Naive thymus-derived CD8-positive, alpha-beta T cell (primary cell): ENCODE data around the gene PSMG2. TPM values are rescaled to one million over a fixed set of nuclear protein-coding genes. Genes with fewer than 3 reads are reported as not detected.
A peak's percentile ranks its signal among the peaks of the same experiment; 100 is the strongest.

Experiments used
- ATAC-seq, 2 donors: fragments of 150-1000 bp; cut with Tn5 transposase in 1 of 2; sonication (Bioruptor Pico), chemical (Tn5 transposase) in 1 of 2; 1 replicate in 1 of 2; 2 replicates in 1 of 2; pipeline ENCODE4 v1.10.0; 2021; ENCODE audit warnings: mild to moderate bottlenecking in 2 of 2, moderate library complexity in 2 of 2
- POLR2A ChIA-PET: fragments of 350-600 bp; sonication (Branson Sonifier 250); formaldehyde crosslinking; loops from one replicate; lab custom pipeline; 2021; ENCODE audit warnings: antibody characterized with exemption; lab: Charles Lee
- DNase-seq, 10 donors: peaks; one replicate each; pipeline versions ENCODE4 v3.0.0 to v3.0.0-alpha.2; 2020 to 2022
- H3K27ac Mint-ChIP-seq, 10 donors: one replicate each; pipeline ENCODE4 v1.8.0; 2020 to 2022; ENCODE audit warnings: mild to moderate bottlenecking in 10 of 10, mixed read lengths in 10 of 10, moderate library complexity in 4 of 10, inconsistent platforms in 1 of 10
- H3K27me3 Mint-ChIP-seq, 5 donors: one replicate each; pipeline ENCODE4 v1.8.0; 2021 to 2022; ENCODE audit warnings: mixed read lengths in 5 of 5
- H3K36me3 Mint-ChIP-seq, 3 donors: one replicate each; pipeline ENCODE4 v1.8.0; 2020 to 2022; ENCODE audit warnings: mixed read lengths in 3 of 3, mild to moderate bottlenecking in 2 of 3, inconsistent platforms in 1 of 3
- H3K4me1 Mint-ChIP-seq, 4 donors: one replicate each; pipeline ENCODE4 v1.8.0; 2021 to 2022; ENCODE audit warnings: mixed read lengths in 4 of 4
- H3K4me3 Mint-ChIP-seq, 10 donors: one replicate each; pipeline ENCODE4 v1.8.0; 2020 to 2022; ENCODE audit warnings: mild to moderate bottlenecking in 10 of 10, mixed read lengths in 10 of 10, moderate library complexity in 6 of 10, inconsistent platforms in 1 of 10
- H3K9me3 Mint-ChIP-seq, 9 donors: one replicate each; pipeline ENCODE4 v1.8.0; 2020 to 2022; ENCODE audit warnings: mixed read lengths in 9 of 9, mild to moderate bottlenecking in 3 of 9, inconsistent platforms in 1 of 9, moderate library complexity in 1 of 9
- polyA plus RNA-seq, 3 donors: library from polyadenylated mRNA; unstranded; fragments of 300-500 nt; fragmentation: Illumina TruSeq; gene quantifications; one replicate each; pipeline ENCODE4 v1.2.3, GENCODE V29; 2021
- total RNA-seq, 8 experiments: library from RNA in 2 of 8; stranded (reverse) in 2 of 8; gene quantifications; one replicate each; pipeline ENCODE4 v1.2.3 and lab custom pipeline; 2021 to 2026

Gene PSMG2
- total RNA-seq (10 to 100 TPM; 70.7 to 79.0 TPM), polyA plus RNA-seq (100 to 1,000 TPM; 110 to 117 (median 113) TPM), total RNA-seq (lab: John Stamatoyannopoulos, UW) (46.7 to 84.8 (median 60.9) reads per million in 6 experiments)

GRCh38 chr18:12702221-12703095, at the start of gene PSMG2, which contains the start of gene CEP76:
PSMG2 (plus strand) TSS chr18:12703042; CDS start chr18:12703108, 66 bp downstream.
CEP76 (minus strand) TSS chr18:12702723; CDS start chr18:12702548, 175 bp downstream.
- Mint-ChIP-seq H3K27ac (peak within 1 kb of the TSS; percentile 96 to 100 (median 99)), H3K4me1 (peaks cover 31 to 57% (median 48%) of the 10 kb centered on the region in 4 donors), H3K9me3 (no peaks in the 10 kb centered on the region), H3K36me3 (peaks cover 3 to 34% (median 9%) of the 10 kb centered on the region in 3 donors), H3K4me3 (peak within 1 kb of the TSS; percentile 90 to 99 (median 97)), H3K27me3 (no peaks in the 10 kb centered on the region)
- peak; percentile 80 to 85 for ATAC-seq
- POLR2A ChIA-PET, result interaction anchor here (0.6 to 3.6 kb wide), 17 partner anchors 9 to 1024 kb away, joined by 3 to 28 read pairs (median 4); partner anchors contain the start of genes AFG3L2, CEP192, FAM210A and PRELID3A
- peak; percentile 74 to 96 (median 82) for DNase-seq

- Mint-ChIP-seq H3K4me1 (peaks cover 3 to 19% (median 13%) of the 10 kb centered on the region in 4 donors), H3K27me3 (peaks cover 4 to 37% (median 28%) of the 10 kb centered on the region in 5 donors), H3K27ac (no peak overlapping the region), H3K9me3 (no peaks in the 10 kb centered on the region), H3K36me3 (peaks cover 0 to 4% (median 0%) of the 10 kb centered on the region in 3 donors), H3K4me3 (peak overlapping the region in 6 of 10 donors; percentile 20 to 66 (median 47))
- POLR2A ChIA-PET, result no interaction called here
- DNase-seq, result no peak
- ATAC-seq, result no peak
Observed at GRCh38 chr18:12654971-12655370, 47.9 kb upstream of the PSMG2 start.

- DNase-seq, result no peak
- Mint-ChIP-seq H3K4me3 (peak overlapping the region; percentile 53 to 88 (median 84)), H3K27me3 (peaks cover 2 to 31% (median 19%) of the 10 kb centered on the region in 5 donors), H3K9me3 (no peaks in the 10 kb centered on the region), H3K36me3 (peaks cover 0 to 3% (median 0%) of the 10 kb centered on the region in 3 donors), H3K4me1 (peaks cover 3 to 19% (median 13%) of the 10 kb centered on the region in 4 donors), H3K27ac (peak overlapping the region in 4 of 10 donors; percentile 3 to 66 (median 58))
- POLR2A ChIA-PET, result no interaction called here
- no peak for ATAC-seq
Observed at GRCh38 chr18:12656605-12656937, 46.3 kb upstream of the PSMG2 start.

GRCh38 chr18:12656938-12657683, 45.7 kb upstream of the PSMG2 start:
- ATAC-seq, result peak; percentile 61
- H3K4me1 Mint-ChIP-seq, result peaks cover 3 to 19% (median 13%) of the 10 kb centered on the region in 4 donors
- no peaks in the 10 kb centered on the region for H3K36me3 Mint-ChIP-seq
- H3K4me3 Mint-ChIP-seq, result peak overlapping the region; percentile 53 to 88 (median 84)
- POLR2A ChIA-PET, result no interaction called here
- H3K9me3 Mint-ChIP-seq, result no peaks in the 10 kb centered on the region
- peak overlapping the region in 3 of 10 donors; percentile 50 to 66 (median 65) for H3K27ac Mint-ChIP-seq
- peaks cover 0 to 25% (median 17%) of the 10 kb centered on the region in 5 donors for H3K27me3 Mint-ChIP-seq
- peak in 6 of 10 donors; percentile 11 to 26 (median 17) for DNase-seq

- peaks cover 0 to 18% (median 16%) of the 10 kb centered on the region in 5 donors for H3K27me3 Mint-ChIP-seq
- H3K4me3 Mint-ChIP-seq, result peak within 1 kb of the TSS; percentile 78 to 94 (median 92)
- peaks cover 3 to 19% (median 13%) of the 10 kb centered on the region in 4 donors for H3K4me1 Mint-ChIP-seq
- peak; percentile 66 to 73 for ATAC-seq
- no peaks in the 10 kb centered on the region for H3K36me3 Mint-ChIP-seq
- peak in 9 of 10 donors; percentile 2 to 63 (median 34) for DNase-seq
- POLR2A ChIA-PET, result interaction anchor here (1.8 kb wide), 1 partner anchor 266 kb away, joined by 4 read pairs; no protein-coding TSS in a partner anchor
- H3K27ac Mint-ChIP-seq, result peak within 1 kb of the TSS in 6 of 10 donors; percentile 8 to 87 (median 40)
- H3K9me3 Mint-ChIP-seq, result no peaks in the 10 kb centered on the region
Observed at GRCh38 chr18:12657684-12658425, 45.0 kb upstream of the PSMG2 start, which contains the start of gene SPIRE1. SPIRE1 (minus strand) TSS chr18:12658107; CDS start chr18:12657866, 241 bp downstream.

- H3K4me1 Mint-ChIP-seq, result peaks cover 3 to 16% (median 12%) of the 10 kb centered on the region in 4 donors
- H3K36me3 Mint-ChIP-seq, result no peaks in the 10 kb centered on the region
- peak overlapping the region; percentile 78 to 94 (median 92) for H3K4me3 Mint-ChIP-seq
- peak in 1 of 2 donors; percentile 41 for ATAC-seq
- peak overlapping the region in 6 of 10 donors; percentile 8 to 87 (median 40) for H3K27ac Mint-ChIP-seq
- H3K27me3 Mint-ChIP-seq, result peaks cover 0 to 14% (median 8%) of the 10 kb centered on the region in 5 donors
- peak in 7 of 10 donors; percentile 1 to 61 (median 17) for DNase-seq
- POLR2A ChIA-PET, result interaction anchor here (1.8 kb wide), 1 partner anchor 267 kb away, joined by 4 read pairs; no protein-coding TSS in a partner anchor
- no peaks in the 10 kb centered on the region for H3K9me3 Mint-ChIP-seq
Observed at GRCh38 chr18:12658426-12659138, 44.3 kb upstream of the PSMG2 start.

- H3K4me3 Mint-ChIP-seq, result peak overlapping the region in 5 of 10 donors; percentile 19 to 68 (median 57)
- H3K36me3 Mint-ChIP-seq, result peaks cover 0 to 2% (median 0%) of the 10 kb centered on the region in 3 donors
- ATAC-seq, result peak in 1 of 2 donors; percentile 27
- no peak overlapping the region for H3K27ac Mint-ChIP-seq
- H3K27me3 Mint-ChIP-seq, result peaks cover 0 to 13% (median 4%) of the 10 kb centered on the region in 5 donors
- peaks cover 3 to 16% (median 11%) of the 10 kb centered on the region in 4 donors for H3K4me1 Mint-ChIP-seq
- POLR2A ChIA-PET, result interaction anchor here (1.8 kb wide), 1 partner anchor 268 kb away, joined by 4 read pairs; no protein-coding TSS in a partner anchor
- peak in 8 of 10 donors; percentile 4 to 55 (median 33) for DNase-seq
- no peaks in the 10 kb centered on the region for H3K9me3 Mint-ChIP-seq
Observed at GRCh38 chr18:12659904-12660605, 42.8 kb upstream of the PSMG2 start.

GRCh38 chr18:12668041-12668440, 34.8 kb upstream of the PSMG2 start:
- H3K9me3 Mint-ChIP-seq, result no peaks in the 10 kb centered on the region
- H3K36me3 Mint-ChIP-seq, result peaks cover 0 to 12% (median 4%) of the 10 kb centered on the region in 3 donors
- no peak overlapping the region for H3K4me3 Mint-ChIP-seq
- H3K27ac Mint-ChIP-seq, result no peak overlapping the region
- no peaks in the 10 kb centered on the region for H3K27me3 Mint-ChIP-seq
- POLR2A ChIA-PET, result no interaction called here
- no peaks in the 10 kb centered on the region for H3K4me1 Mint-ChIP-seq
- no peak for DNase-seq
- ATAC-seq, result no peak

GRCh38 chr18:12679183-12679786, 23.6 kb upstream of the PSMG2 start:
- POLR2A ChIA-PET, result no interaction called here
- no peak for DNase-seq
- H3K4me3 Mint-ChIP-seq, result no peak overlapping the region
- peaks cover 4 to 10% (median 5%) of the 10 kb centered on the region in 4 donors for H3K4me1 Mint-ChIP-seq
- H3K27me3 Mint-ChIP-seq, result no peaks in the 10 kb centered on the region
- H3K36me3 Mint-ChIP-seq, result peaks cover 3 to 64% (median 14%) of the 10 kb centered on the region in 3 donors
- peak overlapping the region in 8 of 10 donors; percentile 17 to 77 (median 40) for H3K27ac Mint-ChIP-seq
- H3K9me3 Mint-ChIP-seq, result no peaks in the 10 kb centered on the region
- no peak for ATAC-seq

GRCh38 chr18:12686100-12686499, 16.7 kb upstream of the PSMG2 start:
- no peak overlapping the region for H3K4me3 Mint-ChIP-seq
- ATAC-seq (no peak), DNase-seq (no peak)
- no peaks in the 10 kb centered on the region for H3K4me1 Mint-ChIP-seq
- peaks cover 0 to 35% (median 0%) of the 10 kb centered on the region in 3 donors for H3K36me3 Mint-ChIP-seq
- no peak overlapping the region for H3K27ac Mint-ChIP-seq
- H3K27me3 Mint-ChIP-seq, result no peaks in the 10 kb centered on the region
- no peaks in the 10 kb centered on the region for H3K9me3 Mint-ChIP-seq
- POLR2A ChIA-PET, result no interaction called here
